Left kidney (tissue), 2 donors: Measurements from ENCODE around the gene CDHR1. TPM values are rescaled to one million over a fixed set of nuclear protein-coding genes. Genes with fewer than 3 reads are reported as not detected.

Experiments used
- DNase-seq: peaks from one replicate; pipeline ENCODE4 v3.0.0-alpha.2; 2013
- polyA plus RNA-seq: library from polyadenylated mRNA; unstranded; fragments of 120-200 nt; gene quantifications from one replicate; pipeline ENCODE4 v1.2.1, GENCODE V29; 2013; ENCODE audit not compliant: insufficient read length

The CDHR1 gene
- polyA plus RNA-seq, 1 donor = 1.0 TPM

DNA sequence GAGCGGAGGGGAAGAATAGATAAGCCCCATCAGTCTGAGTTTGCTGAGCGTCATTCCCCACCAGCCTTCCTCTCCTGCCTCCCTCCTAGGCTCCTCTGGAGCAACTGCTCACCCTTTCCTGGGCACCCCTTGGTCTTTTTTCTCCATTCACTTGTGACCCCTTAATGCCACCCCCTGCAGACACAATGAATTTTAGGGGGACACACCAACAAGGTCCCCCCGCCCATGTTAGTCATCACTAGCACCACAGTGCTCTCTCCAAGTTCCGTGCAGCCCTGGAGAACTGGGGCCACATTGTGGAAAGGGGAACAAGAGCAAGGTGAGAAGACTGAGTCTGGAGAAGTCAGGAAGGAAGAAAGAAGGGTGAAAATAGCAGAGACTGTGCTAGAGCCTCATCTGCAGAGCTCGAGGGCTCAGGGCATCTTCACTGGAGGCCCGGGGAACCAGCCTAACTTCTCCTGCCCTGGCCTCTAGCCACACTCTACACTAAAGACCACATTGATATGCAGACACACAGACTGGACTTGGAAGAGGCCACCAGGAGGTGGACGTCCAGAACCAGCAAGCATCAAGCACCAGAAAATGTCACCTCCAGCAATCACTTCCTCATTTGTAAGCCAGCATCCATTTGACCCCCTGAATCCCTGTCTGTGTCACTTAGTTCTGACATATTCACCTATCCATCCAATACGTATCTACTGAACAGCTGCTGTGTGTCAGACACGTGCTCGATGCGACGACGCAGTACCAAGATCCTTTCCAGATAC lies 68.0 kb downstream of the CDHR1 start:
- no peak for DNase-seq

- no peak for DNase-seq
Measured at GRCh38 chr10:84263716-84264115, 69.4 kb downstream of the CDHR1 start.

GRCh38 chr10:84264611-84265141 lies 70.3 kb downstream of the CDHR1 start:
- peak; percentile 29 for DNase-seq

DNA sequence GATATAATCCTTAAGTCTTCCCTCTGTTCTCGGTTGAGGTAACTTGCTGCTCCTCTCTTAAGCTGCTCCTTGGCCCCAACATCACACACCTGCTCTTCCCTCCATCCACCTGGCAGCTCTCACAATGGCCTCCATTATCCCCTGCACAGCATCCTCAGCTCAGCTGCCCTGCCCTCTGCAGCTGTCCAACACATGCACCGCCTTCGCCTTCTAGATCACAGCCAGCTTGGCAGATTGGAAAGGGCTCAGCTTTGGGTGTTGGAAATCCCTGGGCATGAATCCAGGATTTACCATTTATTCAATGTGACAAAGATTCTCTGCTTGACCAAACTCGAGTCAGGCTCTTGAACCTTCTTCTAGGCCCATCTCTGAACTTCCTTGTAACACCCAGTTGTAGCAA lies 71.1 kb downstream of the CDHR1 start:
- DNase-seq = no peak

DNA sequence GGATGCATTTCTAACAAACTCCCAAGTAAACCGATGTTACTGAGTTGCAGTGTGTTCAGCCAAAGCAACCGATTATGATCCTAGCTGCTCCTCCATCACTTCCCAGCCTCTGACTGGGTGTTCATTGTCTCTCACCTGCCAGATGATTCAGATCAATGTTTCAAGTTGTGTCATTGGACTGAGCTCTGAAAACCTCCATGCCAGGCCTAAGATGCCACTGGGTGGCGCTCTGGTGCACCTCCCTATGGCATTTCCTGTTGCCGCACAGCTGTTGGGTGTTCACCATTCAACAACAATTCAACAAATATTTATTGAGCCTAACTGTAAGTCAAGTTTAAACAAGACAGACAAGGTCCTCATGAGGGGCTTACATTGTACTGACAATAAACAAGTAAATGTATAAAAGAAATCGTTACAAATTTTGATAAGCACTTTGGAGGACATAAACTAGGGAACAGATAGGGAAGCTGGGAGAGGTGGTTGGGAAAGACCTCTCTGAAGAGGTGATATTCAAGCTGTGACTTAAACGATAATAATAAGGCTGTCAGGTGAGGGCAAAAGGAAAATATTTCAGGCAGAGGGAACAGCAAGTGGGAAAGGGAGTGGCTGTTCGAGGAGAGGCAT lies 73.3 kb downstream of the CDHR1 start:
- DNase-seq = no peak

GRCh38 chr10:84269162-84269561 lies 74.8 kb downstream of the CDHR1 start:
- DNase-seq = no peak

Other genes with a start within 250 kb of the CDHR1 start
- gene GHITM, start 55.0 kb upstream of the CDHR1 start, polyA plus RNA-seq = 176 TPM
- 0.52 TPM for gene GPR15LG, start 20.7 kb upstream of the CDHR1 start, polyA plus RNA-seq
- not detected for gene LRIT2, start 31.0 kb downstream of the CDHR1 start, polyA plus RNA-seq
- not detected for gene LRIT1, start 47.0 kb downstream of the CDHR1 start, polyA plus RNA-seq
- gene RGR, start 50.5 kb downstream of the CDHR1 start, polyA plus RNA-seq = not detected
- gene CCSER2, start 134.1 kb downstream of the CDHR1 start, polyA plus RNA-seq = 31.4 TPM